HT1080 (cell line): ENCODE measurements around the gene SLC26A11. TPM values are rescaled to one million over a fixed set of nuclear protein-coding genes. Genes with fewer than 3 reads are reported as not detected.

ENCODE experiments used
- DNase-seq: peaks from one replicate; pipeline ENCODE4 v3.0.0-alpha.2; 2015; ENCODE audit warnings: low read depth
- polyA plus RNA-seq, 2 experiments: library from polyadenylated mRNA; depleted of rRNA; stranded (reverse); fragments of >200 nt; gene quantifications; 2 replicates each; pipeline ENCODE4 v1.2.3, GENCODE V29; 2015
- total RNA-seq: library from RNA; depleted of rRNA; stranded (reverse); fragments of >200 nt; shearing (Covaris generic); gene quantifications from 2 replicates; pipeline ENCODE4 v1.2.3, GENCODE V29; 2014; rRNA removed

The SLC26A11 gene
- 1.5 and 4.0 TPM in 2 replicates for total RNA-seq
- polyA plus RNA-seq (2015; cell fraction: cytosol; rRNA removed): 1.6 and 2.4 TPM in 2 replicates
- 10.8 and 11.4 TPM in 2 replicates for polyA plus RNA-seq (2015; cell fraction: nucleus; rRNA removed)

DNA sequence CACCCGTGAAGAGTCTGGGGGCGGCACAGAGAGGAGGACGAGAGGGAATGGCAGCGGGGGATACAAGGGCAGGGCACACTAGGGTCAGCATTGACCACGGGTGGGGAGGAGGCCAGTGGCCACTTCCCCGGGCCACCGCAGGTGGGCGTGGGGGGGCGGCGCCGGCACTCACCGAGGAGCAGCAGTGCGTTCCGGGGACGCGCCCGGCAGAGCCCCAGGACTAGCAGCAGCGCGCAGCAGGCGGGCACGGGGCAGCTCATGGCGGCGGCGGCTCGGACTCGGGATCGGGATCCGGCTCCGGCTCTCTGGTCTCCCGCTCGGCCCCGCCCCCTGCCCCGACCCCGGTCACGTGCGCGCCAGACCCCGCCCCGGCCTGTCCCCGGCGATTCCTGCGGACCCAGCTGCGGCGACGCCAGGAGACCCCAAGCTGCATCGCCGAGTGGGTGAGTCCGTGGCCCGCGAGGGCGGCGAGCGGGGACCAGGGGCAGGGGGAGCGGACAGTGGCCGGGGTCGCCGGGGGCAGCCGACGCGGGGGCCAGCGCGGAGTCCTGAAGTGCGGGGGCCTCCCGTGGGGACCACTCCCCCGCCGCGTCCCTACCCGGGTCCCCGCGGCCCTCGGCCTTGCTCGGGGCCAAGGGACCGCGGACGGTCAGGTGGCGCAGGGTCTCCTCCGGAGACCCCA, at the start of gene SLC26A11, which contains the start of gene SGSH:
Gene SLC26A11, plus strand, starts transcription at position 374 of the 682 bp plus-strand sequence. CDS start 1,134 bp downstream, outside the sequence.
Gene SGSH, minus strand, starts transcription at position 280 of the 682 bp plus-strand sequence. Its CDS starts 20 bp downstream, at position 260.
- peak; percentile 34 for DNase-seq

- DNase-seq: no peak
Observed at GRCh38 chr17:80171681-80172080, 48.5 kb upstream of the SLC26A11 start.

- no peak for DNase-seq
Observed at GRCh38 chr17:80173126-80173525, 47.1 kb upstream of the SLC26A11 start.

GRCh38 chr17:80173916-80174315, 46.3 kb upstream of the SLC26A11 start:
- no peak for DNase-seq

DNA sequence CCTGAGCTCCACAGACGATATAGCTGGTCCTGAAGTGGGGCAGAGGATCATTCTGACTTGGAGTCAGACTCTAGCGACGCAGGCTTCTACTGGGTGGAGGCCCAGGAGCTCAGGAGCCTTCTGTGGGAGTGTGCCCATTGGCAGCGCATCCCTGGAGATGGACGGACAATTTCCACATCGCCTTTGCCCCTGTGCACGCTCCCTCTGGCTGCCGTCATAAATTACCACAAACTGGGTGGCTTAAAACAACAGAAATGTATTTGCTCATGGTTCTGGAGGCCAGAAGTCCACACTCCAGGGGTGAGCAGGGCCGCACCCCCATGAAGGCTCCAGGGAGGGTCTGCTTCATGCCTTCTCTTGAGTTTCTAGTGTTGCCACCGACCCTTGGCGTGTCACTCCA, 43.5 kb upstream of the SLC26A11 start:
- DNase-seq: no peak

GRCh38 chr17:80177986-80178595, 42.1 kb upstream of the SLC26A11 start:
- DNase-seq: peak; percentile 38

- DNase-seq: no peak
Observed at GRCh38 chr17:80180192-80180591, 40.0 kb upstream of the SLC26A11 start.

GRCh38 chr17:80181431-80181830, 38.8 kb upstream of the SLC26A11 start:
- DNase-seq: no peak

DNA sequence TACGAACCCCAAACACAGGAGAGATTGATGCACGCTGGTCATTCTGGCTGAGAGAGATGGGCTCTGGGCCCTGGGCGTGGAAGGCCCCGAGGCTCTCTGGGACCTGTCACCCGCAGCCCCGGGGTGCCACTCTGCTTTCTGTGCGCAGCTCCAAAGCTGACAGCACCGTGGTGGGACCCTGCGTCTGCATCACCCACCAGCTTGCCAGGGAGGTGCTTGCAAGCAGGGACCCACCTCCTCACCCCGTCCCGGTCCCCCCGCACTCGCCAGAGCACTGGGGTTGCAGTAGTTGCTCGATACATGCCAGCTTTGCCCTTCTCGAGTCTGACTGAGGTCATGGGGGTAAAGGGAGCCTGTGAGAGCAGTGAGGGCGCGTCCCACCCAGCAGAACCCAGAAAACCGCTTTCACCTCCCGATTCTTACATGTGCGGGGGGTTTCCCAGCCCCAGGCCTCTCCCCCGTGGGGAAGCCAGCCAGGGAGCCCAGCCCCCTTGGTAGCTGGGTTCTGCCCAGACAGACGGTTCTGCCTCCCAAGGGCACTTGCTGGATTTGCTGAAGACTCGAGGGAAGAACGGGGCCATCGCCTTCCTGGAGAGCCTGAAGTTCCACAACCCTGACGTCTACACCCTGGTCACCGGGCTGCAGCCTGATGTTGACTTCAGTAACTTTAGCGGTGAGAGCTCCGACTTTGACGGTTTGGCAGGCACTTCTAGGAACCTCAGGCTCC, 37.9 kb upstream of the SLC26A11 start:
- DNase-seq: no peak

DNA sequence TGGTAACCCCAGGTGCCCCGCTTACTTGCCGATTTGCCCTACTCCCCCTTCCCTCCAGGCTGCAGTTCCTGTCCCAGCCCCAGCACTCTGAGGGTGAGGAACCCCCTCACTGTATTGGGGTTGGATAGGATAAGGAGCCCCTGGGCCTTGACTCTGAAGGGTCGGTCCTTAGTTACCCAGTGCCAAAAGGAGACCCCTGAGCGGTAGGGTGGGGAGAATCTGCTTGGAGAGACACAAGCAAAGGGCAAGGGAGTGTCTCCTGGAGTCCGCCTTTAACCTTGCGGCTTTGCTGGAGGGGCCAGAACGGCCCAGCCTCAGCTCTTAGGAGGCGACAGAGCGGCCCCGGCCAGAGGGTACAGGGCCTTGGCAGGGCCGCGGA, 37.4 kb upstream of the SLC26A11 start:
- DNase-seq: no peak

DNA sequence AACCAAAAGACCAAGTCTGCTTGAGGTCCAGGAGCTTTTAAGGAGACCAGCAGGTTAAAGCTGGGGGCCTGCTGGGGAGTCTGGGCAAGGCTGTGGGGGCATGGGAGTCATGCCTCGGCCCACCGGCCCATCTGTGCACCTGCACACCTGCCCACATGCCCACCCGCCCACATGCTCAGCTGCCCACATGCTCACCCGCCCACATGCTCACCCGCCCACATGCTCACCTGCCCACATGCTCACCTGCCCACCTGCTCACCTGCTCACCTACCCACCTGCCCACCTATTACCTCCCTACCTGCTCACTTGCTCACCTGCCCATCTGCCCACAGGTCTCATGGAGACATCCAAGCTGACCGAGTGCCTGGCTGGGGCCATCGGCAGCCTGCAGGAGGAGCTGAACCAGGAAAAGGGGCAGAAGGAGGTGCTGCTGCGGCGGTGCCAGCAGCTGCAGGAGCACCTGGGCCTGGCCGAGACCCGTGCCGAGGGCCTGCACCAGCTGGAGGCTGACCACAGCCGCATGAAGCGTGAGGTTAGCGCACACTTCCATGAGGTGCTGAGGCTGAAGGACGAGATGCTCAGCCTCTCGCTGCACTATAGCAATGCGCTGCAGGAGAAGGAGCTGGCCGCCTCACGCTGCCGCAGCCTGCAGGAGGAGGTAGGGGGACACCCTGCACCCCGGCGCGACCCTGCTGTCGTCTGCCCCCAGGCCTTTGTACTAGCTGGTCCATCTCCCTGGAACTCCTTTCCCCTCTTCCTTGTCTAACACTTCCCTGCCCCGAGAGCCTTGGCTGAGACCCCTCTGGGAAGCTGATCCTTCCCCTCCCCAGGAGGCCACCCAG, 36.4 kb upstream of the SLC26A11 start:
- DNase-seq: no peak

- DNase-seq: no peak
Observed at GRCh38 chr17:80184423-80184714, 35.9 kb upstream of the SLC26A11 start.

- DNase-seq: no peak
Observed at GRCh38 chr17:80185968-80186367, 34.3 kb upstream of the SLC26A11 start.

DNA sequence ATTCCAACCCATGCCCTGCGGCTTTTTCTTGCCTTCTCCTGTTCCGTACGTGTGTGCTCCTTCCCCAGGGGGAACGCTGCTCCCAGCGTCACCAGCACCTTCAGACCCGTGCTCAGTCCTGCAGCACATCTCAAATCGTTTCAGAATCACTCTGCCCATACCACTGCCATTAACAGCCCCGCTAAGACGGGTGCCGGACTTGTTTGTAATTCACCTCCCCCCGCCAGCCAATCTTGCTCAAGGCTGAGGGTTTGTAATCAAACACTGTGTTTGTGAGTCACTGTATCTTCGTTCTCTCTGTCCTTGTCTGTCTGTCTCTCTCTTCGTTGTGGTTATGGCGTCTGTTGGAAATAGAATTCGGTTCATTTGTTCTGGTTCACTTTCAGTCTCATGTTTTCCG, 33.1 kb upstream of the SLC26A11 start:
- peak; percentile 45 for DNase-seq

DNA sequence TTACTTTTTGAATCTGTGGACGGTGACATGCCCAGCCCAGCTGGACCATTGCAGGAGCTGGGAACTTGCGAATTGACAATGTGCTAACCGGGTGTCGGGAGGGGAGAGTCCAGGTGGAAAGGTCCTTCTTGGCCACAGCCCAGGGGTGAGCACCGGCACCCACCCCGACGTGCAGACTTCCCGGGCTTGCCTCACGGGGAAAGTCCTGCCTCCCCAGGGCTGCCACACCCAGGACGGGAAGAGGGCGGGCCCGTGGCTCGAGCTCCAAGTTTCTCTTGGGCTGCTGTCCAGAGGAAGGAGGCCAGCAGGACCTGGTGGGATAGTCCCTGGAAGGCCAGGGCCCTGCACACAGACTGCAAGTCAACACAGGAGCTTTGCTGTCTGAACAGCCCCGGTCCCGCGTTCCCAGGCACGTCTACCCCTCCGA, 32.7 kb upstream of the SLC26A11 start:
- peak; percentile 40 for DNase-seq

DNA sequence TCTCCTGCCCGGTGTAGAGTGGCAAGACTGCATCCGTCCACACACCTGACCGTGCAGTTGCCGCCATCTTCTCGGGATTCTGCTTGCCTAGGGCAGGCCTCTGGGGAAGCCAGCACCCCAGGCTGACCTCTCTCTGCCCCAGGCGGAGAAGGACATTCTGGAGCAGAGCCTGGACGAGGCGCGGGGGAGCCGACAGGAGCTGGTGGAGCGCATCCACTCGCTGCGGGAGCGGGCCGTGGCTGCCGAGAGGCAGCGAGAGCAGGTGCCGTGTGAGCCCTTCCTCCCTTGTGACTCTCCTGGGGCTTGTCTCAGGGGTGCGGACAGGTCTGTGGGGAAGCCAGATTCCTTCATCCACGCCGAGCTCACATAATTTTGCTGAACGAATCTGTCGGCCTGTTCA, 30.6 kb upstream of the SLC26A11 start:
- no peak for DNase-seq

DNA sequence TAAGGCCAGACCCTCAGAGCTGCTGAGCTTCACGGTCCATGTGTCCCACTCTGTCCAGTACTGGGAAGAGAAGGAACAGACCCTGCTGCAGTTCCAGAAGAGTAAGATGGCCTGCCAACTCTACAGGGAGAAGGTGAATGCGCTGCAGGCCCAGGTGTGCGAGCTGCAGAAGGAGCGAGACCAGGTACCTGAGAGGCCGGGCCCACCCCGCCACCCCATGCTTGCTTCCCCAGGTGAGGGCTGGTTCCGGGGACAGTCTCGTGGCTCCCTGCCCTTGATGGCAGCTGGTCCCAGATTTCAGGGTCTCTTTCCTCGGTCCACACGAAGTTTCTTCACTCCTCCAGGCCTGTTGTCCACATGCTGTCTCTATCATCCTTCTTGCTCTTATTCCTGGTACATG, 29.5 kb upstream of the SLC26A11 start:
- DNase-seq: no peak

DNA sequence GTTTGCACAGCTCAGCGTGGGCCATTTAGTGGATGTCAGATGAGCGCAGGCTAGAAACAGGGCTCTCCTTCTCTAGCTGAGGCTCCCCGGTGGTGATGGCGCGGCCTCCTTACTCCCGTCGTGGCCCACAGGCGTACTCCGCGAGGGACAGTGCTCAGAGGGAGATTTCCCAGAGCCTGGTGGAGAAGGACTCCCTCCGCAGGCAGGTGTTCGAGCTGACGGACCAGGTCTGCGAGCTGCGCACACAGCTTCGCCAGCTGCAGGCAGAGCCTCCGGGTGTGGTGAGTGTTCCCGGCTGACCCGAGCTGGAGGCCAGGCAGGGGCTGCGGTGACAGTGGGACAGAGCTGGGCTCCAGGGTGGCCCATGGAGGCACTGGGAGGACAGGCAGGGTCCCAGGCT, 29.0 kb upstream of the SLC26A11 start:
- DNase-seq: no peak

- no peak for DNase-seq
Observed at GRCh38 chr17:80191865-80192661, 28.2 kb upstream of the SLC26A11 start.

GRCh38 chr17:80195141-80195540, 25.1 kb upstream of the SLC26A11 start:
- no peak for DNase-seq
